ENCODE measurements around the gene TFAP2C. TPM values are rescaled to one million over a fixed set of nuclear protein-coding genes. Genes with fewer than 3 reads are reported as not detected.
"Not testable (repeated sequence)": the region's sequence is repeated elsewhere in the genome, so short reads cannot be mapped to it uniquely, and the experiment has no call there.

Gene TFAP2C
- total RNA-seq, 1 donor from 2014 or later, result 0.13 TPM

- DNase-seq (ENCODE audit: low spot score), result no peak
- no peak for ATAC-seq
Observed at GRCh38 chr20:56614196-56614595, 14.9 kb upstream of the TFAP2C start.

GRCh38 chr20:56616716-56617115, 12.4 kb upstream of the TFAP2C start:
- ATAC-seq, result no peak
- no peak for DNase-seq (ENCODE audit: low spot score)

GRCh38 chr20:56617489-56617888, 11.6 kb upstream of the TFAP2C start:
- DNase-seq (ENCODE audit: low spot score), result no peak
- ATAC-seq, result no peak

- ATAC-seq (no peak), DNase-seq (ENCODE audit: low spot score) (no peak)
Observed at GRCh38 chr20:56621730-56622129, 7.4 kb upstream of the TFAP2C start.

- not testable (repeated sequence) for ATAC-seq; DNase-seq (ENCODE audit: low spot score)
Observed at GRCh38 chr20:56623930-56624329, 5.2 kb upstream of the TFAP2C start.

GRCh38 chr20:56624786-56625681, 4.1 kb upstream of the TFAP2C start:
- ATAC-seq, result no peak
- no peak for DNase-seq (ENCODE audit: low spot score)

GRCh38 chr20:56625837-56626236, 3.3 kb upstream of the TFAP2C start:
- DNase-seq (ENCODE audit: low spot score) (no peak), ATAC-seq (no peak)

- ATAC-seq (peak; percentile 27), DNase-seq (ENCODE audit: low spot score) (no peak)
Observed at GRCh38 chr20:56626367-56627121, 2.6 kb upstream of the TFAP2C start.

GRCh38 chr20:56627122-56628014, 1.7 kb upstream of the TFAP2C start:
- no peak for ATAC-seq
- DNase-seq (ENCODE audit: low spot score), result no peak

GRCh38 chr20:56628015-56628872, 862 bp upstream of the TFAP2C start:
- peak; percentile 48 for ATAC-seq
- DNase-seq (ENCODE audit: low spot score), result no peak

GRCh38 chr20:56629464-56630085, 469 bp downstream of the TFAP2C start:
- DNase-seq (ENCODE audit: low spot score), result no peak
- ATAC-seq, result no peak

GRCh38 chr20:56630086-56630493, 984 bp downstream of the TFAP2C start:
- DNase-seq (ENCODE audit: low spot score) (no peak), ATAC-seq (peak; percentile 17)

- DNase-seq (ENCODE audit: low spot score) (no peak), ATAC-seq (no peak)
Observed at GRCh38 chr20:56630506-56631317, 1.6 kb downstream of the TFAP2C start.

- no peak for ATAC-seq
Observed at GRCh38 chr20:56631318-56631989, 2.3 kb downstream of the TFAP2C start.

GRCh38 chr20:56631990-56632327, 2.9 kb downstream of the TFAP2C start:
- no peak for ATAC-seq

More at GRCh38 chr20:56631318-56631989, 2.3 kb downstream of the TFAP2C start:
- no peak for DNase-seq (ENCODE audit: low spot score)

GRCh38 chr20:56634307-56634706, 5.2 kb downstream of the TFAP2C start:
- DNase-seq (ENCODE audit: low spot score) (no peak), ATAC-seq (no peak)

More at GRCh38 chr20:56631990-56632327, 2.9 kb downstream of the TFAP2C start:
- DNase-seq (ENCODE audit: low spot score), result no peak

- ATAC-seq, result no peak
- no peak for DNase-seq (ENCODE audit: low spot score)
Observed at GRCh38 chr20:56634735-56635385, 5.8 kb downstream of the TFAP2C start.

GRCh38 chr20:56636716-56637115, 7.6 kb downstream of the TFAP2C start:
- DNase-seq (ENCODE audit: low spot score), result no peak
- no peak for ATAC-seq

Measured in left lobe of liver (tissue), 2 donors.